GM15510 (cell line): ENCODE results near the gene DYRK1A.

Experiments used
- POLR2A ChIP-seq: IDR thresholded peaks from 3 replicates; pipeline ENCODE4 v1.6.1; 2011; ENCODE audit warnings: borderline replicate concordance; ENCODE audit not compliant: insufficient read length; ENCODE audit errors: extremely low read depth

The DYRK1A gene

DNA sequence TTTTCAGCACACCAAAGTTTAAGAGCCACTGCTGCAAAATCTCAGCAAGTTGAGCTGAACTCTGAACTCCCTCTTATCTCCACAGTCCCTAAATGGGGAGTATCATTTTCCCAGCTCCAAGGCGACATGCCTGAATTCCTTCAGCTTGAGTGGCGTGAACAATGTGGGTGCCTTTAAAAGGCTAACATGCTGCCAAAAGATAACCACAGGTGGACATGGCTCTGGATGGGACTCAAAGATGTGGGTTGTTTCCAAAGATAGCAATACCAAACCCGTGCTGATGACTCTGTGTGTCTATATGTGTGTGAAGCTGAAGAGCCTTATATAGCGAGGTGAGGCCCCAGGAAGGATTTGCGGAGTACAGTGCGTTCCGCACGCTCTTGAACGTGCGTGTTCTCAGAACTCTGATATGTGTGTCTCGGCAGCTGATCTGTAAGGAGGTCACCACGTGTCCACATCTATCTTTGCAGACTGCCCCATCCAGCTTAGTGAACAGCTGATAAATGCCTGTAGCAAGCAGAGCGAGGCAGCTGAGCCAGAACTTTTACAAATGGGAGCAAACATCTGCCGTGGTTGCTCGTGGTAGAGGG lies 189.2 kb downstream of the DYRK1A start:
- no peak for TF ChIP-seq POLR2A

DNA sequence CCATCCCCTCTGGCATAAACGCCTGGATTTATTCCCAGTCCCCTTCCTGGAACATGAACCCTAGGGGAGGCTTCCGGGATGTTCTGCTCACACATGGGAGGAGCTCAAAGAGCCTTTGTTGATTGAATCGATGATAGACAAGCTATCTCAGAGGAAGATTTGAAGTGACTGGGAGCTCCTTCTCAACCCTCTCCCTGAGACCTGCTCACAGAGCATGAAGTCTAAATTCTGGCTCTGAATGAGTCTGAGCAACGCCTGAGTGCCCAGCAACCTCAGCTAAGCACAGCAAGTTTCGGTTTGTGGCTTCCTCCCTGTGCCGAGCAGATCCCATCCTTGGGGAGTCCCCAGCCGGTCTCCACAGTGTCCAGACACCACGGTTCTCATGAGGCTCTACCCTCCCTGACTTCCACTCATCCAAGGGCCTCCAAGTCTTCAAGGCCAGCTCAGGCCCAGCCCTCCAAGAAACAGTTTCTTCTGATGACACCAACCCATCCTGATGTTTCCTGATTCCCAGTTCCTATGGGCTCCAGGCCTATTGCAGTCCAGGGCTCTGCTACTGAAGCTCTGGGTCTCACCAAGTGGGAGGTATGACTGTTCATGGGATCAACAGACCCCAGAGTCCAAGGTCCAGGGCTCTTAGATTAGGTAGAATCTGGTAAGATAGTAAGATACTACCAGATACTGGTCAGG lies 190.8 kb downstream of the DYRK1A start:
- TF ChIP-seq POLR2A = no peak

DNA sequence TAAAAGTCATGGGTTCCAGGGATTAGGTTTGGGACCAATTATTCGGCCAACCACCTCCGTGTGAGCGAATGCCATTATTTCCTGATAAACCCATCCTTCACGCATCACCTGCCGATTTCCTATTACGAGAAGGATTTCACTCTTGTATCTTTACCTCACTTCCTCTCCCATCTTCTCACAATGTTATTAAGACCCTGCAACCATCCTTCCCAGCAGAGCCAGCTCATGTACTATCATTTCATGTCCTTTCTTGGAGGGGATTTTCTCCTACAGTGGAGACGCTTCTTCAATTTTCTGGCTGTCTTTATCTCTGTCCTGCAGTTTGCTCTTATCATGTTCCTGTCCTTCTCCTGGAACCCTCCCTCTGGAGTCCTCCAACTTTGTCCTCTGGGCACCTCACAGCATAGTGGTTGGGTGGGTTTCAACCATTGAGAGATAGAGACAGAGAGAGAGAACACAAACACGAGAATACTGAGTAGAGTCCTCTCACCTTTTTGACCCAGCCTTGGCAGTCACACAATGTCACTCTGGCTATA lies 192.2 kb downstream of the DYRK1A start:
- no peak for TF ChIP-seq POLR2A

GRCh38 chr21:37560385-37560784 lies 193.8 kb downstream of the DYRK1A start:
- TF ChIP-seq POLR2A = no peak

DNA sequence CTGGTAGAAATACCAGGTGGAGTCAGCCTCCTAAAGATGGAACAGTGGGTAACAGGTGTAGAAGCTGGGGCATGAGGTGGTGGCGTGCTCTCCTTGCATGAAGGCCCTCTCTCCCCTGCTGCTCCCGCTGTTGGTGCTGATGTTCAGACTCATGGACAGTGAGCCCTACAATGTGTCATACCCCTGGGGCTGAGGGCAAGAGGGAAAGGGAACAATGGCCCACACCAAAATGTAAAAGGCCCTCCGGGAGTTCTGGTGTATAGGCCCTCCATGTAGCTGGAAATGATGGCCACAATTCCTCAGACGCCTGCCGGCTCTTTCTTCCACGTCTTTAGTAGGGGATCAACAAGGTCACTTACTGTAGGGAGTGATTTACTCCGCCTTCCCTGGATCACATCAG lies 194.9 kb downstream of the DYRK1A start:
- no peak for TF ChIP-seq POLR2A

GRCh38 chr21:37561941-37562919 lies 195.7 kb downstream of the DYRK1A start:
- no peak for TF ChIP-seq POLR2A

- no peak for TF ChIP-seq POLR2A
Measured at GRCh38 chr21:37562920-37563640, 196.5 kb downstream of the DYRK1A start.

DNA sequence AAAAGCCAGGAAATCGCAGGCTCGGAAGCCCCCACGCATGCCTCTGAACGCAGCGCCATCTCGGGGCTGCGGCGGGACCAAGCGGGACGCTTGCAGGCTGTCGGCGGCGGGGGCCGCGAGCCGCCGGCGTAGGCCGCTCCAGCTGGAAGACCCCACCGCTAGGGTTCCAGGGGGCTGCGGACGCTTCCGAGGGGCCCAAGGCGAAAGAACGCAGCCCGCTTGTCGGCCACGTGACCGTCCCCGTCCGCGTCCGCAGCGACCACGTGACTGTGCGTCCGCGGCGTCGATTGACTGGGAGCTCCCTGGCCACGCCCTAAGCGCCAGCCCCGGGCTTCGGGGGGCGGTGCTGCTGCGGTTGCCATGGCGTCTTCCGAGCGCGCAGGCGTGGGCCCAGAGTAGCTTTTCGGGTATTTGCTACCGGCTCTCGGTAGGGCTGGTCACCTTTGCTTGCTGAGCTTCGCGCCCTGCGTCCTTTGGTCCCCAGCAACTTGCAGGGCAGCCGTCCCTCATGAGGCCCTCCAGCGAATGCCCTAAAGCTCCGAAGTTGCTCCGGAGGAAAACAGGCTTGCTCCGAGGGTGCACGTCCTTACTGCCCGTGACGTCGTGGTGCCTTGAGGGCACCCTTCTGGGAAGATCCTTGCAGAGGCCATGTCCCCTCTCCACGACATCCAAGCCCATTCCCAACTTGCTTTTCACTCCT lies 197.2 kb downstream of the DYRK1A start:
- TF ChIP-seq POLR2A = peak; percentile 84

DNA sequence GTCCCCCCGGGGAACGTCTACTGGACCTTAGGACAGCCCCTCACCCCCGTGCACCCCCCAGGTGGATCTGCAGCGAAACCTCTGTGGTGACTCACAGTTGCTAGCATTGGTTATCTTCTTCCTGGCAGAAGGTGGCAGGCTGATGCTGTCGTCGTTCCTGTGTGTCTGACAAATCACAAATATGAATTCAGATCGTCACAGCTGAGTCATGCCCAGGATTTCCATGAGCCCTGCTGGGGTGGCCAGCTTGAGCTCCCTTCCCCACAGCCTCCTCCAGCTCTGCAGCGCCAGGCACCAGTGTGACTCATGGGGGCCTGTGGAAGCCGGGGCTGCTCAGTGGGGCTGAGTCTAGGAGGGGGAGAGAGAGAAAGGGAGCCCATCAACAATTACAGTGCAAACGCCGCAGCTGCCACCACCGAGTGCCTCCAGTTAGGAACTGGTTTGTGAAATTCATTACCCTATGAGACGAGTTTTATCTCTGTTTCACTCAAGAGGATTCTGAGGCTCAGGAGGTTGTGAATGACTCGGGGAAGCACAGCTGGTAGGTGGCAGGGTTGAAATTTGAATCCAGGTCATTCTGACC lies 197.9 kb downstream of the DYRK1A start:
- TF ChIP-seq POLR2A = no peak

DNA sequence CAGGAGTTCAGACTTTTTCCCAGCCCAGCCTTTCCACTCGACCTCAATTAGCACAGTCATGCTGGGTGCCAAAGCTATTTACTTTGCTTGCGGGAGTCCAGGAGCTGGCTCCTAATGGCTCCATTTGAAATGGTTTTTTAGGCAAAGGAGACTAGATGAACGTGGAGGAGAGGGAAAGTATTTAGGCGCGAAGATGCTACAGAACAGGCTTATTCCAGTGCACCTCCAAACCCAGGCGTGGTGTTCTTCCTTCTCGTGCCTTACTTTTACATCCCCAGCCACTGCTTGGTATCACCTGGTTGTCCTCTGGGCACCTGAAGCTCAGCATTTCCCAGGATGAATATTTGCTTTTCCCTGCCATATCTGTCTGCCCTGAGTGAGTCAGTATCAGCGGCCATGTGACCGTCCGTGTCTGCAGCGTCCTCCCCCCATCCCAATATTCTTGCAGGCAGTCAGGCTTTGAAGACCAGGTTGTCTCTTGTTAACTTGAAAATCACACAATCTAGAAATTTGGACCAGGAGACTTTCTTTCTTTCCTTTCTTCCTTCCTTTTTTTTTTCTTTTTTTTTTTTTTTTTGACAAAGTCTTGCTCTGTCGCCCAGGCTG lies 198.5 kb downstream of the DYRK1A start:
- TF ChIP-seq POLR2A = no peak

DNA sequence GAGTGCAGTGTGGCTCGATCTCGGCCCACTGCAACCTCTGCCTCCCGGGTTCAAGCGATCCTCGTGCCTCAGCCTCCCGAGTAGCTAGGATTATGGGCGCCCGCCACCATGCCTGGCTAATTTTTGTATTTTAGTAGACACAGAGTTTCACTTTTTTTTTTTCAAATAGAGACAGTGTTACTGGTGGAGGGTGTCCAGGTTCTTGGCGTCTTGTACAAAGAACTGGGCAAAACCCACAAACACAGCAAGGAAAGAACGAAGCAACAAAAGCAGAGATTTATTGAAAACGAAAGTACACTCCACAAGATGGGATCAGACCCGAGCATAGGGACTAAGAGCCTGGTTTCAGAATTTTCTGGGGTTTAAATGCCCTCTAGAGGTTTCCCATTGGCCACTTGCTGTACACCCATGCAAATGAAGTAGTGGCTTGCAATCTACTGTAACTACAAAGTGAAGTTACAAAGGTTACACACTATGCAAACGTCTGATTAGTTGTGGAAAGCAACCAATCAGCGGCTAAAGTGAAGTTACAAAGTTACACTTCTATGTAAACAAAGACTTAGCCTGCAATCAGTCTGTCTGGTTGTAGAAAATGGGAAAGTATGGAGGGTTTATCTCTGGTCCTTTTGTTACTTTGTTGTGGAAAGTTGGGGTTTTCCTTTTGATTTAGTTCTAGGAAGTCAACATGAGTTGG lies 199.1 kb downstream of the DYRK1A start:
- TF ChIP-seq POLR2A = no peak

GRCh38 chr21:37566790-37567615 lies 200.4 kb downstream of the DYRK1A start:
- TF ChIP-seq POLR2A = no peak

- no peak for TF ChIP-seq POLR2A
Measured at GRCh38 chr21:37568415-37568814, 201.8 kb downstream of the DYRK1A start.
